GM18520 (cell line): ENCODE results near the gene SPTLC2.

Source experiments
- ATAC-seq: cut with Tn5 transposase; IDR thresholded peaks from one replicate; pipeline ENCODE4 v1.9.1; 2021; ENCODE audit not compliant: unreplicated experiment

The SPTLC2 gene

GRCh38 chr14:77509366-77509765 lies 107.1 kb downstream of the SPTLC2 start:
- ATAC-seq: no peak

DNA sequence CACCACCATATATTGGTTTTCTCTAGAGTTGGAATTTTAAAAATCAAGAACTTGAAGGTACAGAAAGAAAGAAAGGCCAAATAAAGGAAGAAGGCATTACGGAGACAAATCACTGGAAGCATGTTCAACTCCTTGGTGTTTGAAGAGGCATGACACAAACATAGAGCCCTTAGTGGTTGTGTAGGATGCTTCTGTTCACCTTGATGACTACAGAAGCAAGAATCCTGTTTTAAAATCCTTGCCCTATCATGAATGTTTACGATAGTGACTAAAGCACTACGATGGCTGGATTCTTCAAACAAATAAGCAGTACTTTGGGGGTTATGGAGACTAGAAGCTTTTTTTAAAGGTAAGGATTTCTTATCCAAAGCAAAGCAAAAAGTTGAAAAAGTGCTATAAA lies 107.6 kb downstream of the SPTLC2 start:
- ATAC-seq: no peak

GRCh38 chr14:77508249-77508648 lies 108.2 kb downstream of the SPTLC2 start:
- ATAC-seq: no peak

DNA sequence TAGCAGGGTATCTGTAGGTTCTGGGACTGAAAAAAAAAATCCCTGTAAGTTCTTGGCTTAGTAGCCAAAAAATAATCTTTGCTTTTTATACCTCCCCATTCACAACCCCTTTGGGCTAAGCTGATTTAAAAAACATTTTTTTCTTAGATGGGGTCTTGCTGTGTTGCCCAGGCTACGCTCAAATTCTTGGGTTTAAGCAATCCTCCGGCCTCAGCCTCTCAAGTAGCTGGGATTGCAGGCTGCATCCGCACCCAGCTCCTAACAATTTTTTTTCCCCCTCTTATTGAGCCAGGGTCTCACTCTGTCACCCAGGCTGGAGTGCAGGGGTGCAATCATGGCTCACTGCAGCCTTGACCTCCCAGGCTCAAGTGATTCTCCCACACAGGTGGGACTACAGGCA lies 108.7 kb downstream of the SPTLC2 start:
- no peak for ATAC-seq

GRCh38 chr14:77505031-77505430 lies 111.4 kb downstream of the SPTLC2 start:
- ATAC-seq: no peak

GRCh38 chr14:77503138-77503537 lies 113.3 kb downstream of the SPTLC2 start:
- ATAC-seq: no peak

DNA sequence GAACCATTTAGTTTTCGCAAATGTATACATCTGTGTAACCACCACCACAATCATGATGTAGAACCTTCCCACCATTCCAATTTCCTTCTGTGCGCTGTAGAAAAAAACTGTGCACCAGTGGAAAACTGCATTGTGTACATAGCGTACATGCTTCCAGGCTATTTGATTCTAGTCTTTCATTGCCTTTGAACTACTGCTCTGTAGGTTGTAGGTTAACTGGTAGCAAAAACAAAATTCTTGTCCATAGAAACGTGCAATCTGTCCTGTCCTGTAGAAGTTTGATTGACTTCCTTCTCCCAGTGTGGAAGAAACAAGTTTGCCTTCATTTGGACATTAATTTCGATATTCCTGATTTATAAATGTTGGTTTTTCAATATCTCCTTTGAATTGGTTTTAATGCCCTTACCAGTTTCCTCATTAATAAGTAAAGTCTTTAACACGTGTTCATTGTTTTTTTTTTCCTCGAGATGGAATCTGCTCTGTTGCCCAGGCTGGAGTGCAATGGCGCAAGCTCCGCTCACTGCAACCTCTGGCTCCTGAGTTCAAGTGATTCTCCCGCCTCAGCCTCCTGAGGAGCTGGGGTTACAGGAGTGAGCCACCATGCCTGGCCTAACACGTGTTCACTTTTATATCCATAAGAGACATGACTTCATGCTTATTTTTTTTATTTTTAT lies 114.2 kb downstream of the SPTLC2 start:
- ATAC-seq: no peak

DNA sequence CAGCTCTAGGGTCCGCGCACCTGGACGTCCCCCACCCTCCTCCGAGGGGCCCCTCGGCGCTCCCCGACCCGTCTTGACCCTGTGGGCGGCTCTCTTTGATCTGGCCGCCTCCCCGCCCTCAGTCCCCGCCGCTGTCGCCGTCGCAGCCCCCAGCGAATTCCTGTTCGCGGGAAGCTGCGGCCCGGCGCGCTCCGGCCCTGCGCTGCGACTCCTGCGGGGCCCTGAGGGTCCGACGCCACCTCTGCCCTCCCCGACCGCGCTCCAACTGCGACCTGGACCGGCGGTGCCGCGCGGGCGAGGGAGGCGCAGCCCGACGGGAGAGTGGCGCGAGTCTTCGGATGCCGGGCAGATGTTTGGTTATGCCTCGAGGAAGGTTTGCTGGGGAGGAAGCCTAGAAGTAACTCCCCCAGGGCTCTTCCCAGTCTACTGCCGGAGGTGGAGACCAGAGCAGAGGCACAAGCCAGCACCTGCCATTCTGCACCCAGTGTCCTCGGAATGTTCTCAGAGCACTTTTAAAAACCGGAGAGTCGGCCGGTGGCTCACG lies 117.4 kb downstream of the SPTLC2 start:
- ATAC-seq: no peak

DNA sequence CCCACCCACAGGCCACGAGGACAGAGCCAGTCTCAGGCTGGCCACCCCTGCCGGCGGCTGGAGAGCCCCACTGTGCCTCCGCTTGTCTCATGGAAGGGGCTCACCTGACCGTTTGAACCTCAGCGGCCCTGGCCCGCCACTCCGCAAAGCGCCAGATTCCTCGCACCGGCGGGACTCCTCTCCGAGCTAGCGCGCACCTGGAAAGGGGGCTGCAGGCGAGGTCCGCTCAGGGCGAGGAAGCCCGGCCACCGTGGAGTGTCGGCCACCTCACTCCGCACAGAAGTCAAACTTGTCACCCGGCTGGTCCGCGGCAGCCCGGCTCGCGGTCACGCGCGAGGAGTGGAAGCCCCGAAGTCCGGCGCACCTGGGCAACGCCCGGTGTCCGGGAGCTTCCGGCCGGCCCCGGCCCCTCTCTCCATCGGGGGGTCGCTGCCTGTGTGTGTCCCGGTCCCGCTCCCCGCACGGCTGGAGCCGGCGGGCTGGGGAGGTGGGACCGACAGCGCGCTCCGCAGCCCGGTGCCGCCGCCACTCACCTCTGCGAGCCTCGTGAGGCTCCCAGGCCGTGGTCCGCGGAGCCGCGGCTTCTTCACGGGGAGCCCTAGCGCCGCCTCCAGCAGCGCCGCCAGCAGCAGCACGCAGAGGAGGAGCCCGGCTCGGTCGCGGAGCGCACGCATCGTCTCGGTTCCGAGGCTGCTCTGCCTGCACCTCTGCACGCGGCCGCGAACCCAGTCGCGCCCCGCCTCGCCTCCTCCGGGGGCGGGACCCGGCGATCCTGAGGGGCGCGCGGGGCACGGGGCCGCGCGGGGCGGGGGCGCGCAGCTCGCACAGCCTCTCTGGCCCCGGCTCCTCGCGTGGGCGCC lies 118.1 kb downstream of the SPTLC2 start, which contains the start of gene ISM2:
TSS of gene ISM2 (minus strand) at position 697 of the 860 bp plus-strand sequence. CDS start at position 674, 23 bp downstream.
- ATAC-seq: no peak

DNA sequence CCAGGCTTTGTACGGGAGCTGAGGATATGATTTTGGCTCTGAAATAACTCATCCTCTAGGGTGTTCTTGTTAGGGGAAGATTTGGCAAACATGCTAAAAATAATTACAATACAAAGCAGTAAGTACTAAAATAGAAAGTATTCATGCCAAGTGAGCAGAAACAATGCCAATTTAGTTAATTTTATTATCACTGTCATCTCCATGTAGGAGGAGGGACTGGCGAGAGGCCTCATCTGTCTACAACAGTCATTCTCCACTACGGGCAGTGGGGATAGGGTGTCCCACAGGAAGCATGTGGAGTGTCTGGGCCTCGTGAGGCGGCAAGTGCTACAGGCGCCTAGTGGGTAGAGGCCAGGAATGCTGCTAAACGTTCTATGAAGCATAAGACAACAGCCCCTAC lies 121.1 kb downstream of the SPTLC2 start:
- no peak for ATAC-seq

DNA sequence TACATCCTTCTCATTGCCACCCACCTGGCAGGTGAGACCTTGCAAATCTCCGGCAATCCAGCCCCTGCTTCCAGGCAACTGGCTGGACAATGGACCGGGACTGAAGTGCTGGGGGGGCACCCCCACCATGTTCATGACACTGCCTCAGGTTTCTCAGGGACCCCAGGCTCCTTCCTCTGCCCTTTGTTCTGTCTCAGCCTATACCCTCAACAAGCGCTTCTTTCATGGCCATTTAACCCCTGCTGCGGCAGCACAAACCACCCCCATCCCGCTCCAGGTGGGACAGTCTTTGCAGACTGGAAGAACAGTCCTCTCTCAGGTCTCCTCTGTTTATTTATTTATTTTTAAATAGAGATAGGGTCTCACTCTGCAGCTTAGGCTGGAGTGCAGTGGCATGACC lies 125.4 kb downstream of the SPTLC2 start:
- no peak for ATAC-seq

DNA sequence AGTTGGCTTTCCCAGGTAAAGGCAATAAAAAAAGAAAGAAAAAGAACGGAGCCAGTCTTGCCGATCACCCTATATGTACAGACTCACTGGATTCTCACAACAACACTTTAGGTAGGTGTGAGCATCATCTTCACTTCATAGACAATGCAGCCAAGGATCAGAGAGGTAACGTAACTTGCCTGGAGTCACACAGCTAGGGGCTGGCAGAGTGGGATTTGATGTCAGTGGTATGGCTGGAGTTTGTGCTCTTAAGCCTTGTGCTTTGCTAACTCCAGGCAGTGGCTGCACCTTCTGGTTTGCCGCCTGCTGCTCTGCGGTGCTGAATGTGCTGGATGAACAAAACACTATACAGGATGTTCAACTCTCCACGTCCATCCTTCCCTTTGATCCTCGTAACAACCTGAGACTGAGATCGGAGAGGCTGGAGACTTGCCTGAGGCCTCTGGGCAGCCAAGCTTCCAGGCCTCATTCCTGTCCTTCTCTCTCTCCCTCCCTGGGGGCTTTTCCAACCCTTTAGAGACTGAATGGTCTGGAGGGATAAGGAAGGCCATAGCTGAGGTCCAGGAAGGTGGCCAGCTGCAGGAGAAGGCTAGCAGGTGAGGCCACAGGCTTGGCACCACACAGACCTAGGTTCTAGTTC lies 126.0 kb downstream of the SPTLC2 start:
- no peak for ATAC-seq

- ATAC-seq: no peak
Observed at GRCh38 chr14:77489041-77489440, 127.4 kb downstream of the SPTLC2 start.

DNA sequence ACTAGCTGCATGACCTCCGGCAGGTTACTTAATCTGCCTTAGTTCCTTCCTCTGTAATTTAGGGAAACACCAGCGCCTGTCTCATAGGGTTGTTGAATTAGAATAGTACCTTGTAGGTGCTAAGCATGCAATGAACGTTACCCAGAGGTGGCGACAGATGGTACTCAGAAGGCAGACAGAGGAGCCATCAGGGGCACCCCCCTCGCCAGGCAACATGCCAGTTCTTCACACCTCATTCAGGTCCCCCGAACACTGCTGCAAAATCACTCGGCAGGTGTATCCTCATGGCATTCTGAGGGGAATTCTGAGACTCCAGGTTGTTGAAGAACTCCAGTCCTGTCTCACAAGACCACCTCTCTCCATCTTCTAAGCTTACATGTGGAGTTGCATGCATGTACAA lies 127.9 kb downstream of the SPTLC2 start:
- ATAC-seq: no peak

- no peak for ATAC-seq
Observed at GRCh38 chr14:77485901-77486678, 130.3 kb downstream of the SPTLC2 start.

- no peak for ATAC-seq
Observed at GRCh38 chr14:77485256-77485655, 131.2 kb downstream of the SPTLC2 start.

GRCh38 chr14:77482422-77482821 lies 134.0 kb downstream of the SPTLC2 start:
- no peak for ATAC-seq

- ATAC-seq: peak; percentile 89
Observed at GRCh38 chr14:77478796-77479195, 137.6 kb downstream of the SPTLC2 start.

GRCh38 chr14:77478029-77478428 lies 138.4 kb downstream of the SPTLC2 start:
- ATAC-seq: no peak

- ATAC-seq: no peak
Observed at GRCh38 chr14:77475432-77476115, 140.9 kb downstream of the SPTLC2 start.
